HG02798 (cell line): Measurements from ENCODE around the gene PAK5.

Source experiments
- ATAC-seq: cut with Tn5 transposase; IDR thresholded peaks from one replicate; pipeline ENCODE4 v1.9.1; 2021; ENCODE audit warnings: mild to moderate bottlenecking; ENCODE audit not compliant: unreplicated experiment, poor library complexity

Gene PAK5

GRCh38 chr20:9588706-9589105 lies 250.2 kb downstream of the PAK5 start:
- no peak for ATAC-seq

GRCh38 chr20:9583151-9583550 lies 255.7 kb downstream of the PAK5 start:
- no peak for ATAC-seq

- ATAC-seq: no peak
Measured at GRCh38 chr20:9582137-9582536, 256.7 kb downstream of the PAK5 start.

DNA sequence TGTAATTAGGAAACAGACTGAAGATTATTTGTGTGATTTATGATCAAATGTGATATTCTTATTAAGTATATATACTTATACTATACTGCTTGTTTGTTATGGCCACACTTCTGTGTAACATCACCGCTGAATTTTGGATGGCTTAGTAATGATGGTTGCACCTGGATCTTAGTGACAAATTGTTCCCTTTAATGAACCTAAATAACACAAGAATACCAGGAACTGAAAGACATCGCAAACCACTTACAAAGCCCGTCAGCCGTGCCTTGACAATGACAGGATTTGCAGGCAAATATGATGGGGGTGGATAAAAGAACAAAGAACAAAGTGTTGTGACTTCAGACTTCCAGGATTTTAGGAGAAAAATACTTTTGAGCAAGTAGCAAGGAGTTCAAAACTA lies 257.4 kb downstream of the PAK5 start:
- no peak for ATAC-seq

GRCh38 chr20:9578594-9578993 lies 260.3 kb downstream of the PAK5 start:
- ATAC-seq: no peak

DNA sequence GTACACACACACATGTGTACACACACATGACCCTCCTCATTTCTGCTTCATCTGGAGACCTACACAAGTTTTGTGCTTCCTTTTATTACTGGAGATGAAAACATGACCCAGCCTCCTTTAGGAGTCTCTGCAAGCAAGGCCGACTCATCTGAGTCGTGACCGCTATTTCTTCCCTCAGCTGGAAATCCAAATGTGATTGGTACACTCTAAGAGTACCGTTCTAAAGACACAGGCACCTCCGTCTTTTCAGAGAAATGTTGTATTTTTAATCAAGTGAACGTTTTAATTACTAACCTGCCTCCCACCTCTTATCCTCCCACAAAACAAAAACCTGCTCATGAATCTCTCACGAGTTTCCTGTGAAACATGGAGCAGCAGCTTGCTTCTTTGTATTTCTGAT lies 261.5 kb downstream of the PAK5 start:
- ATAC-seq: no peak

DNA sequence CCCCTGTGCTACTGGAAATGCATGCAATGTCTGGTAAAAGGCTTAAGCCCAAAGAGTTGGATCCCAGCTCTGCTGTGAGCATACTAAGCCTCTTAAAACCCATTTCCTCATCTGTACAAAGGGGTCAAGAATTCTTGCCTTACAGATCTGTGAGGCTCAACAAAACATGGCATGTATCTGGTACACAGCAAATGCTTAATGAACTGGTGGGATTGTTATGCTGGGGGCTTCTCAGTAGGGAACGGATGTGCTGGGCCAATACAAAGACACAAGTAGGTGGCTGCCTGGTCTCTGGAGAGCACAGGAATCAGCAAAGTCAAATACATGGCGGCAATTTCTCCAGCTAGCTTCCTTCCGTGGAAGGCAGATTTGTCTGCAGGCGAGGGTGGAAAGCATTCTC lies 262.2 kb downstream of the PAK5 start:
- no peak for ATAC-seq

GRCh38 chr20:9575836-9576235 lies 263.0 kb downstream of the PAK5 start:
- ATAC-seq: no peak

DNA sequence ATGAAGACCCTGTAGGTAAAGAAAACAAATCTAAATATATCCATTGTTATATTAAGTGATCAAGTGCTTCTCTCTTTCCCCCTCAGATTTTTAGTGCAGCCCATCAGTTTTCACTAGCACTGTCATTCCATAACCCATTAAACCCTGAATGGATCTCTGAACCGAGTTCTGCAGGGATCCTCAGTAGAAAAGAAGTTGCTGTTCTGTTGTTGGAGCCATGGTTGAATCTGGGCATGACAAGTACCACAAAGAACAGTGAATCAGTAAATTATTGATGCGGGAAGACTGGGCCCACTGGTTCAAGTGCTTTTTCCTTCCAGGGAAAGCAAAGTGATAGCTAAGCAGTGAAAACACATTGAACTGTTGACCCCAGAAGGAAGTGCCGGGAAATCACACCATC lies 264.1 kb downstream of the PAK5 start:
- no peak for ATAC-seq

DNA sequence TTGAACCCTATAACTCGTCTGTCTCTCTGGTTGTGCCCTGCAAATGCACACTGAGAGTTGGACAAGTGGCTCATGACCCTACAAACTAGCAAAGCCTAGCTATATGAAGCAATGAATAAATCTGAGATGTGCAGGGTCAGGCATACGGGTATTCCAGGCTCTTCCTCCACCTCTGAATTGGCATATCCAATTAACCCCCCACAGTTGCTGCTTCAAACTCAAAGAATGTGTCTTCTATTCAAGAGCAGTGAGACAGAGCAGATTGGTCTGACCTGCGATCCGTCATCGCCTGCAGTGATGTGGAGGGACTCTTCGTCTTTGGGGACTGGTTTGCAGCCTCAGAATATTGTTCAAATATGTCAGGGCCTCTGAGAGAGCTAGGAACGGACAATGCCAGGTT lies 264.7 kb downstream of the PAK5 start:
- no peak for ATAC-seq

DNA sequence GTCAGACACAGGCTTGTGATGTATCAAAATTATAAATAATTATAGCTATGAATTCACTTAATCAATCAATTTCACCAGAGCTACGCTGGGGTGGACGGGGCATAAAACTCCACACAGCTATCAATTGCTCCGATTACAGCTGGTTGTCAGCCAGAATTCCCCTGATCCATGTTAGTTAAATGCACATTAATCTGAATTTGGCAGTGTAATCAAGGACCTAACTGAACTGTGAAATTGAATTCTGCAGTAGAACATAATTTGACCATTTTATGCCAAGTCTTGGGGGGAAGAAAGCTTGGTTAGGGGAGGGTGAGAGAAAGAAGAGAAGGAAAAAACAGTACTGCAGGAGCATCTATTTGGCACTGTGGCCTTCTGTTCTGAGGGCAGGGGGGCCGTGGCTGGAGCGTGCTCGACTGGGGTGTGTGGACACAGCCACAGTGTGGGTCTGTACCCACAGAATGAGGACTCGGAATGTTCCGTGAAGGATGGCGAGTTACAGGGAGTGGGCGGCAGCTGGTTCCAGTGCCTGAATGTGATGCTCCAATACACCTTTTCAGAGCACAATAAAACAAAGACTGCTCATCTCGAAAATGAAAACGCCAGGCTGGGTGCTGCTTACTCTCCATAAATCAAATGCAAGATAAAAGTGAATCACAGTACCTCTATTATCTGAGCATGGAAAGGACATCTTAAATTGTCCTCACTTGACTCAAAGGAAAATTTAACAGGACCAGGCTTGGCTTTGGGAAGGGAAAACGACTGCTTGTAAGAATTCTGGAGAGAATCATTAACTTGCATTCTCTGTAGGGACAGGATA lies 265.3 kb downstream of the PAK5 start:
- no peak for ATAC-seq

GRCh38 chr20:9572670-9573069 lies 266.2 kb downstream of the PAK5 start:
- no peak for ATAC-seq

DNA sequence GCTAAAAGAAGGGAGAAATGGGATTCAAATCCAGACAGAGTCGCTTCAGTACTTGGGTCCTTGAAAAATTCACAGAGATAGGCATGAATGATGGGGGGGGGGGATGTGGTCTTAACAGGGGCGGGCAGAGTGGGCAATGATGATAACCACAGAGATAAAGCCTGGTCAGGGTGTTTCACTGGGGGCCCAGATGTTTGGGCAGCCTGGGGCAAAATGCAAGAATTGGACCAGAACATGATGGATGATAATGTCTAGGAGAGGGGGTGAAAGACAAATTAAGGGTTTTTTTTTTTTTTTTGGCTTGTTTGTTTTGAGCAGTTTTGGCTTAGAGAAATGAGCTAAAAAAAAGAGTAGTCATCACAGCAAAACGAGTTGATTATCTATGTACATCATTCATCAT lies 267.1 kb downstream of the PAK5 start:
- no peak for ATAC-seq

GRCh38 chr20:9570612-9571011 lies 268.3 kb downstream of the PAK5 start:
- no peak for ATAC-seq

DNA sequence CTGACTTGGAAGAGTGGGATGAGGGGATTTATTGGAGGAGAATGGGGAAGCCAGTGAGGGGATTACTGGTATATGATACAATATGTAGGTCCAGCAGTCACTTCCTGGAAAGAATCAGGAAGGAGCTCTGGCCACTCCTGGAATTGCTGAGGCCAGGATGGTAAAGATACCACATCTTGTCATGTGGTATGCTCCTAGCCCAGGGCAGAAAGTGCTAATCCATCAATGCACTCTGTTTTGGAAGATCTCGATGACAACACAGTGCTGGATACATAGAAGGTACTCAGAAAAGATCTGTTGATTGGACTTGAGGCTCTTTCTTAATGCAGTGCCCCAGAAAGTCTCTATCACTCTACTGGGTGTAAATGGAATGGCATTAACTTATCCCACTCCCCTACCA lies 271.9 kb downstream of the PAK5 start:
- ATAC-seq: no peak

- ATAC-seq: no peak
Measured at GRCh38 chr20:9565910-9566550, 272.8 kb downstream of the PAK5 start.

DNA sequence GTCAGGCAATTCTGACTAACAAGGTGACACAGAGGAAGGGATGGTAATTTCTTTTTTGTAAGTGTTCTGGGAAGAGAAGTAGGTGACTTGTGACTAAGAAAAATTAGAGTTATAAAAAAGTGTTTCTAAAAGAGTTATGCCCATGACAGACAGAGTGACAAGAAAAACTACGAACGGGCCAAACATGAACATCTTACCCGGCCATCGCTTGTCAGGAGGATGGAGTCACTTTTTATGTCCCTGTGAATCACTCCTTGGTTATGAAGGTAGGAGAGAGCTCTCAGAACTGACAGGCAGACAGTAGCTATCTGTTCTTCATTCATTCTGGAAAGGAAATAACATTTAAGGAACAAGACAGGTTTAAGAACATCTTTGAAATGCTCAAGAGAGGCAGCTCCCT lies 281.5 kb downstream of the PAK5 start:
- no peak for ATAC-seq

DNA sequence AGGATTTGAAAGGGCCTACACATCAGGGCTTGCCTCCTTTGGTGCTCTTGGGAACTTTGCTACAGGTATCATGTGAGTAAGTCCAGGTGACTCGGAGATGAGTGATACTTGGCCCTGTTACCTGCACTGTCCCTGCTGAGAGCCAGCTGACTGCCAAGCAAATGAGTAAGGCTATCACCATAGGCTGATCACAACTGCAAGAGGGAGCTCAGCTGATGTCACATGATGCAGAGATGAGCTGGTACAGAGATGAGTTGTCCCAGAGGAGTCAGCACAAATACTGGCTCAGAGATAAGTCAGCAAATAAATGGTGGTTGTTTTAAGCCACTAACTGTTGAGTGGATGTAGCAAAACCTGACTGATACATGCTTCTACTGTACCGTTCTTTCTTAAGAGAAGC lies 283.1 kb downstream of the PAK5 start:
- ATAC-seq: no peak

- ATAC-seq: no peak
Measured at GRCh38 chr20:9551808-9552550, 286.9 kb downstream of the PAK5 start.

GRCh38 chr20:9550871-9551270 lies 288.0 kb downstream of the PAK5 start:
- ATAC-seq: no peak

- ATAC-seq: no peak
Measured at GRCh38 chr20:9550283-9550682, 288.6 kb downstream of the PAK5 start.
